22Rv1 (cell line): ENCODE measurements around the gene SCN8A.
"Not testable (repeated sequence)": the region's sequence is repeated elsewhere in the genome, so short reads cannot be mapped to it uniquely, and the experiment has no call there.

ENCODE experiments used
- H3K27ac ChIP-seq: fragments of 450-650 bp; 2 replicates; pipeline ENCODE4 v1.5.1; 2017
- CTCF ChIP-seq: fragments of 450-650 bp; IDR thresholded peaks from 2 replicates; pipeline ENCODE4 v1.5.1; 2017; ENCODE audit warnings: mild to moderate bottlenecking
- ZFX ChIP-seq: fragments of 450-650 bp; IDR thresholded peaks from 2 replicates; pipeline ENCODE4 v1.6.1; 2017; ENCODE audit warnings: antibody characterized with exemption, borderline replicate concordance

The SCN8A gene

DNA sequence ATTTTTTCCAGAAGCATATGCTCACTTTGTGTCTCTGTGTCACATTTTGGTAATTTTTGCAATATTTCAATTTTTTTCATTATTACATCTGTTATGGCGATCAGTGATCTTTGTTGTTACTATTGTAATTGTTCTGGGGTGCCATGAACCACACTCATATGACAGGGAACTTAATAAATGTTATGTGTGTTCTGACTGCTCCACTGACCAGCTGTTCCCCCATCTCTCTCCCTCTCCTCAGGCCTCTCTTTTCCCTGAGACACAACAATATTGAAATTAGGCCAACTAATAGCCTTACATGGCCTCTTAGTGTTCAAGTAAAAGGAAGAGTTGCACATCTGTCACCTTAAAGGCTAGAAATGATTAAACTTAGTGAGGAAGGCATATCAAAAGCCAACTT lies 46.0 kb downstream of the SCN8A start:
- no peak overlapping the region for H3K27ac ChIP-seq
- TF ChIP-seq CTCF = no peak
- no peak for TF ChIP-seq ZFX

DNA sequence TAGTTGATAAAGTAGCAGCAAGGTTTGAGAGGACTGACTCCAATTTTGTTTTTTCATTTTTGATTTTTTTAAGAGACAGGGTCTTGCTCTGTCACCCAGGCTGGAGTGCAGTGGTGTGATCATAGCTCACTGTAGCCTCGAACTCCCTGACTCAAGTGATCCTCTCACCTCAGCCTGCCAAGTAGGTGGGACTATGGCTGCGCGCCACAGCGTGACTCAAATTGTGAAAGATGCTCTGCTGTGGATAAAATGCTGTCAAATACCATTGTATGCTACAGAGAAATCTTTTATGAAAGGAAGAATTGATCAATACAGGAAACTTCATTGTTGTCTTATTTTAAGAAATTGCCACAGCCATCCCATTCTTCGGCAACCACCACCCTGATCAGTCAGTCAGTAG lies 48.3 kb downstream of the SCN8A start:
- TF ChIP-seq CTCF = no peak
- TF ChIP-seq ZFX = no peak
- no peak overlapping the region for H3K27ac ChIP-seq

- no peak overlapping the region for H3K27ac ChIP-seq
- TF ChIP-seq ZFX (no peak), CTCF (no peak)
These were observed 51.3 kb downstream of the SCN8A start for GRCh38 chr12:51642286-51642685.

- no peak for TF ChIP-seq ZFX
- no peak for TF ChIP-seq CTCF
These were observed 52.9 kb downstream of the SCN8A start for GRCh38 chr12:51643951-51644350.

DNA sequence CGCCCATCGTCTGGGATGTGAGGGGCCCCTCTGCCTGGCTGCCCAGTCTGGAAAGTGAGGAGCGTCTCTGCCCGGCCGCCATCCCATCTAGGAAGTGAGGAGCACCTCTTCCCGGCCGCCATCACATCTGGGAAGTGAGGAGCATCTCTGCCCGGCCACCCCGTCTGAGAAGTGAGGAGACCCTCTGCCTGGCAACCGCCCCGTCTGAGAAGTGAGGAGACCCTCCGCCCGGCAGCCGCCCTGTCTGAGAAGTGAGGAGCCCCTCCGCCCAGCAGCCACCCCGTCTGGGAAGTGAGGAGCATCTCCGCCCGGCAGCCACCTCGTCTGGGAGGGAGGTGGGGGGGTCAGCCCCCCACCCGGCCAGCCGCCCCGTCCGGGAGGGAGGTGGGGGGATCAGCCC lies 53.7 kb downstream of the SCN8A start:
- not testable (repeated sequence) for H3K27ac ChIP-seq

More at GRCh38 chr12:51643951-51644350, 52.9 kb downstream of the SCN8A start:
- no peak overlapping the region for H3K27ac ChIP-seq

GRCh38 chr12:51645961-51646360 lies 54.9 kb downstream of the SCN8A start:
- TF ChIP-seq CTCF (no peak), ZFX (no peak)
- no peak overlapping the region for H3K27ac ChIP-seq

DNA sequence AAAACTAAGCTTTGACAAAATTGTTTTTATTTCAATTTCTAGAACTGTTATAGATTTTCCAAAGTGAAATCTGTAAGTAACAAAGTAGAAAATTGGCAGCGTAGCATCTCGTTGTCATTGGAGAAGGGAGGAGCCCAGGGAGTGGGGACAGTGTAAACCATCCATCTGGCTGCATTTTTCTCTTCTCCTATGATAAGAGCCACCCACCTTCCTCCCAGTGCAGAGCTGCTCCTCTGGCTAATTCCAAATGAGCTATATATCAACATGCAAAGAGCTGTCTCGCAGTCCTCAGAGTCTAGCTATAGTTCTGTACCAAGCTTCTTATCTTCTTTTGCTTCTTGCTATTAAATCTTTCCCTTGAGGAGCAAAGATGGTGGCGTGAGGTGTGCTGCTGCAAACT lies 56.6 kb downstream of the SCN8A start:
- no peak overlapping the region for H3K27ac ChIP-seq
- TF ChIP-seq ZFX (no peak), CTCF (no peak)

GRCh38 chr12:51653431-51653830 lies 62.4 kb downstream of the SCN8A start:
- H3K27ac ChIP-seq = no peak overlapping the region
- no peak for TF ChIP-seq ZFX
- no peak for TF ChIP-seq CTCF
